ENCODE data around the gene WWOX.

- no peak for TF ChIP-seq CTCF (IDR thresholded peaks at IDR 0.05)
- no peak for TF ChIP-seq EZH2 (IDR thresholded peaks at IDR 0.05; ENCODE audit: borderline replicate concordance, insufficient read depth, low read depth, low read length, poor library complexity, severe bottlenecking)
These were observed 723.6 kb downstream of the WWOX start for GRCh38 chr16:78823027-78823426.
